ENCODE measurements around the gene MAP4K4. TPM values are rescaled to one million over a fixed set of nuclear protein-coding genes. Genes with fewer than 3 reads are reported as not detected.

Gene MAP4K4
- total RNA-seq, 2 experiments from 2014 or later = 25.2 to 25.8 TPM

DNA sequence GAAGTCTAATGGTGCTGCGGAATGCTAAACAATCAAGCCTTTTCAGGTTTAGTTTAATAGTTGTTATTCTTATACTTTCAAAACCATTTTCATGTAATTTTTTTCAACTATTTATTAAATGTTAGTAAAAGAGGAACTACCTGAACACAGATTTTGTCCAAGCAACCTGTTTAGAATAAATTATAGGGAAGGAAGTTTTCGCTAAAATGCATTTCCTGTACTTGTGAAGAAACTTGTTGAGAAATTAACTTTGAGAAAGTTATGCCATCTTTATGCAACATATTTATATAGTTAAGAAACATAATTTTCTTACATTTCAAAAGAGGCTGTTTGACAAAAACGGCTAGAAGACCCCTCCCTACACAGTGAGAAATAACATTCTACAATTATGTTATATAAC, 16.6 kb downstream of the MAP4K4 start:
- ChIA-PET POLR2A (no interaction called here), CTCF (no interaction called here)

GRCh38 chr2:101717071-101717845, 19.8 kb downstream of the MAP4K4 start:
- ChIA-PET POLR2A (interaction anchor here (0.6 to 1.5 kb wide), 5 partner anchors 12 to 536 kb away, joined by 3 to 5 read pairs (median 3); no protein-coding TSS in a partner anchor), CTCF (interaction anchor here (1.1 to 1.7 kb wide), 3 partner anchors 20 to 303 kb away, joined by 3 read pairs; no protein-coding TSS in a partner anchor)

DNA sequence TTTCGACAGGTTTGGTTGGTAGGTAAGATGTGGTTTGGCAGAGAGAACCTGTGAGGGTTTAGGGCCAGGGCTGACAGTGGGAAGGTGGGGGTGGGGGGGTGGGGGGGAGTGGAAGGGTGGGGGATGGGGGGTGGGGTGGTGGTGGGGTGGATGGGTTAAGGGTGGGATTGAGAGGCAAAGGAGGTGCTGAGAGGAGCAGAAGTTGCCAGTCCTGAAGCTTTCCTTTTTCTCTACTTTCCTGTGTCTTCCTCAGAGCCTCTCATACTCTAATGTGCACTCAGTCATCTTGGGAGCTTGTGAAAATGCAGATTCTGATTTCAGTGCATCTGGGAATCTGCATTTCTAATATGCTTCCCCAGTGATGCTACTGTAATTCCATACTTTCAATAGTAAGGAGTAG, 21.0 kb downstream of the MAP4K4 start:
- ChIA-PET POLR2A (interaction anchor here (0.7 to 1.3 kb wide), 2 partner anchors 18 to 85 kb away, joined by 4 to 5 read pairs; no protein-coding TSS in a partner anchor), CTCF (interaction anchor here (1.0 to 1.7 kb wide), 3 partner anchors 18 to 377 kb away, joined by 3 to 6 read pairs (median 4); no protein-coding TSS in a partner anchor)

DNA sequence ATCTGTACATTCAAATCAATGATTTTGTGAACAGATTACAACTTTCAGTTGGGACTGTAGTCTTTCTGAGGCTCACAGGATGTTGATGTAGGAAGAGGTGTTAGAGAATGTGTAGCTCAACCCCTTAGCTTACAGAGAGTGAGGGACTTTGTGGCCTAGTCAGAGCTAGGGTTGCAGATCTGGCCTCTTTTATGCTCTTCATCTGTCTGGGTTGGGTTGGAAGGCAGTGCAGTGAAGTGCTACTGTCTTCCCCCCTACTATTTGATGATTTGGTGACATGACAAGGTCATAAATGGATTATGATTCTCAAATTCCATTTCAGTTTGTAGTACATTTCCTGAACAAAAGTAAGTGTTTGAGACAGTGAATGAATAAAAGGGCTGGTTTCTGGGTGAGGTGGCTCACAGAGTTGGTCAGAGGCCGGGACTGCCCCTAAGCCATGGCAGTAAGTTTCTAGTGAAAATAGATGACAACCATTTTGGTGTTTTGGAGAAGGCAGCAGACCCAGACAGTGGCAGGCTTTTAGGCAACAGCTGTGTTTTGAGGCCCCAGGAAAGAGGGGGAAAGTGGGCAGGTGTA, 21.6 kb downstream of the MAP4K4 start:
- ChIA-PET POLR2A (interaction anchor here (0.6 to 1.1 kb wide), 2 partner anchors 10 to 11 kb away, joined by 3 to 15 read pairs; no protein-coding TSS in a partner anchor), CTCF (interaction anchor here (0.8 to 1.7 kb wide), 5 partner anchors 13 to 377 kb away, joined by 3 to 6 read pairs (median 3); no protein-coding TSS in a partner anchor)

DNA sequence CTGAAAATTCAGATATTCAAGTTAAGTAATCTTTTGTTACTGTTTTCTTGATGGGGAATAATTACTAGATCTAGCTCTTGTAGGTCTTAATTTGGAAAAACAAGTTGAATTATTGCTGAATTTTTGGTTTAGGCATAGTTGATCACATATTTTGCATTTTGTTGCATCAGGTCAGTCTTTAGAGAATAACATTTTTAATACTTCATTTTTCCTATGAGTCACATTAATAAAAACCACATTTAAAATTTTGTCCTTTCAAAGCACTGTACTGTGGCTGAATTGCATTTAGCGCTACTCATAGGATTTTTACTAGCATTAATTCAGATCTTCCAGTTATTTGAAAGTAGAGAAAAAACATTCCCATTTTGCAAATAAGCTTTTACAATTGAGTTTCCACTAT, 23.2 kb downstream of the MAP4K4 start:
- ChIA-PET CTCF (no interaction called here), POLR2A (interaction anchor here (0.6 kb wide), 1 partner anchor 15 kb away, joined by 5 read pairs; no protein-coding TSS in a partner anchor)

DNA sequence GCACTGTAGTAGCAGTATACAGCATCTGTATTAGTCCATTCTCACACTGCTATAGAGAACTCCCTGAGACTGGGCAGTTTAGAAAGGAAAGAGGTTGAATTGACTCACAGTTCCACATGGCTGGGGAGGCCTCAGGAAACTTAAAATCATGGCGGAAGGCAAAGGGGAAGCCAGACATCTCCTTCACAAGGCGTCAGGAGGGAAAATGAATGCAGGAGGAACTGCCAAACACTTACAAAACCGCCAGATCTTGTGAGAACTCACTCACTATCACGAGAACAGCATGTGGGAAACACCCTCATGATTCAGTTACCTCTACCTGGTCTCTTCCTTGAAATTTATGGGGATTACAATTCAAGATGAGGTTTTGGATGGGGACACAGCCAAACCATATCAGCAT, 25.4 kb downstream of the MAP4K4 start:
- ChIA-PET CTCF (interaction anchor here (1.0 to 1.6 kb wide), 2 partner anchors 10 to 109 kb away, joined by 3 read pairs; no protein-coding TSS in a partner anchor), POLR2A (no interaction called here)

GRCh38 chr2:101723371-101724124, 26.0 kb downstream of the MAP4K4 start:
- CTCF ChIA-PET = no interaction called here
- POLR2A ChIA-PET = no interaction called here

- CTCF ChIA-PET = no interaction called here
- POLR2A ChIA-PET = no interaction called here
Observed at GRCh38 chr2:101724125-101724474, 26.6 kb downstream of the MAP4K4 start.

DNA sequence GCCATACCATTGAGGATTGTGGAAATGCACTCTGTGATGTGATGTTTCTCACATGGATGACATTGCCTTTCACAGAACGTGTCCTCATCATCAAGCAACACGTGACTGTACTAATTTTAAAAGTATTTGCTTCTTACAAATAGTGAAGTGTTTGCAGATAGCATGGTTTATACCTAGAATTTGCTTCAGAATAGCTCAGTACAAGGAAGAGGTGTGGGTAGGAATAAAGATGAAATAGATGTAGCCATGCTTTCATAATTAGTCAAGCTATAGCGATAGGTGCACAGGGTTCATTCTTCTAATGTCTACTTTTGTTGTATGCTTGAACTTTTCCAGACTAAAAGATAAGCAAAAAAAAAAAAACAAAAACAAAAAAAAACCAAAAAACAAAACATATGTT, 27.5 kb downstream of the MAP4K4 start:
- CTCF ChIA-PET = interaction anchor here (0.7 to 1.4 kb wide), 2 partner anchors 15 to 133 kb away, joined by 3 read pairs; no protein-coding TSS in a partner anchor
- POLR2A ChIA-PET = interaction anchor here (0.5 to 0.7 kb wide), 3 partner anchors 20 to 34 kb away, joined by 3 to 23 read pairs (median 4); no protein-coding TSS in a partner anchor

DNA sequence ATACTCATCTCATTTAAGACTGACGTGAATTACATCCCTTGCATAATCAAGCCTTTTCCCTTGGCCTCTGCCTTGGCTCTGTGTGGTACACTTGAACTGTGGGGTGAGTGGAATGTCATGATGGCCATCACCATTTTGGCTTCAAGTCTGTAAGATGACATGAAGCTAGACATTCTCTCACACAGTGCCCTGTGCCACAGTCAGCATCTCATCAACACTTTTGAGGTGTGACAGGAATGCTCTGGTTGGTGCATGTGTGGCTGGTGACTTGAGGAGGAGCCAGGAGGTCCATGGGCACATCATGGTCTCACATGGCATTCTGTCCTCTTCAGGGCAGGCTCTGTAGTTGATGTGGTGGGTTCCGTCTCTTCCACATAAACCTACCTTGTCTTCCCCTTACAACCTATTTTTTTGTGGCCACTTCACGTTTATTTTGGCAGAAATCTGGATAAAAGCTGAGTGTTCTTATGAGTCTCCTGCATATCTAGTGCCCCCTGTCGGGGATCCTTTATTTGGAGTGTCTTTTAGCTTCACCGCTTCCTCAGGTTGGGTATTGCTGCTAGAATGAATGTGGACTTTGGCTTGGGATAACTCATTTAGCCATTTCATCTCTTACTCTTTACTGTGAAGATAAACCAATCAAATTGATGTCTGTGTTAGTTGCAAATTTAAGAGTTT, 28.1 kb downstream of the MAP4K4 start:
- ChIA-PET CTCF (interaction anchor here (0.6 to 1.4 kb wide), 3 partner anchors 15 to 132 kb away, joined by 3 read pairs; no protein-coding TSS in a partner anchor), POLR2A (interaction anchor here (0.5 kb wide), 1 partner anchor 30 kb away, joined by 23 read pairs; no protein-coding TSS in a partner anchor)

- CTCF ChIA-PET = no interaction called here
- POLR2A ChIA-PET = interaction anchor here (0.7 kb wide), 1 partner anchor 10 kb away, joined by 3 read pairs; no protein-coding TSS in a partner anchor
Observed at GRCh38 chr2:101728865-101729264, 31.4 kb downstream of the MAP4K4 start.

GRCh38 chr2:101729521-101730190, 32.1 kb downstream of the MAP4K4 start:
- POLR2A ChIA-PET = interaction anchor here (0.7 kb wide), 1 partner anchor 11 kb away, joined by 3 read pairs; no protein-coding TSS in a partner anchor
- CTCF ChIA-PET = no interaction called here

DNA sequence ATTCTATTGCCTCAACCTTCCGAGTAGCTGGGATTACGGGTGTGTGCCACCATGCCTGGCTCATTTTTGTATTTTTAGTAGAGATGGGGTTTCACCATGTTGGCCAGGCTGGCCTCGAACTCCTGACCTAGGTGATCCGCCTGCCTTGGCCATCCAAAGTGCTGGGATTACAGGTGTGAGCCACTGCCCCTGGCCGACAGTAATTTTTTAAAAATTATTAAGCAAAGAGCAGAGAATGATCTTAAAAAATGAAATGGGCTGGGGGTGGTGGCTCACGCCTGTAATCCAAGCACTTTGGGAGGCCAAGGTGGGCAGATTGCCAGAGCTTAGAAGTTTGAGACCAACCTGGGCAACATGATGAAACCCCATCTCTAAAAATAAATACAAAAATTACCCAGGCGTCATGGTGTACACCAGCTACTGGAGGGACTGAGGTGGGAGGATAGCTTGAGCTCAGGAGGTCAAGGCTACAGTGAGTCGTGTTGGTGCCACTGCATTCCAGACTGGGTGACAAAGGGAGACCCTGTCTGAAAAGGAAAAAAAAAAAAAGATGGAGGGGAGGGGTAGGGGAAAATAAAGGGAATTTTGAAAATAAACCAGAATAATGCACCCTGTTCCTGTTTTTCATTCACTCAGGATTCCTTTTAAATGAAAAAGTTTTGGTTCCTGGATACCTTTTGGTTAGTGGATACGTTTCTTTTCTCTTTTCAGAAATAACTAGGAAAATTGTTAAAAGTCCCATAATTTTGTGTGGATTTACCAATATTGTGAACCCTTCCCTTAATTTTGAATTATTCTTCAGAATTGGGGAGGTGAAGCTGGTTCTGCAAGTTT, 33.9 kb downstream of the MAP4K4 start:
- ChIA-PET CTCF (no interaction called here), POLR2A (no interaction called here)

DNA sequence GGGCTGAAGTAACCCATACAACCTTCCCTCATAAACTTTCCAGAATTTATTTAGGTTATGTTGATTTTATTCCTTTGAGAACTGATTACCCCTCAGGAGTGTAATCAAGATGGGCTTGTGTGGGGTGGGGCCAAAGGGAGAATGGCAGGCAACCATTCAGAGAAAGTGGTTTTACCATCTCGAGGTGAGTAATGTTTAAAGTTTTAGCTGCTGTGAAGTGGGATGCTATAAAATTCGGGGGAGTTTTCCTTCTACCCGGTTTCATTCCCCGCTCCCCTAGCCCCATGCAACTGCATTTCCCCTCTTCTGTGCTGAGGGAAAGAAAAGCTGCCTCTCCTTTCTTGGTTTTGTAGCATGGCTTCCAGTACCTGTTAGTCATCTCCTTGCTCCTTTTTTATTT, 34.7 kb downstream of the MAP4K4 start:
- POLR2A ChIA-PET = no interaction called here
- CTCF ChIA-PET = interaction anchor here (1.0 kb wide), 1 partner anchor 10 kb away, joined by 3 read pairs; no protein-coding TSS in a partner anchor

GRCh38 chr2:101732773-101733256, 35.3 kb downstream of the MAP4K4 start:
- ChIA-PET POLR2A (no interaction called here), CTCF (interaction anchor here (1.0 kb wide), 1 partner anchor 11 kb away, joined by 3 read pairs; no protein-coding TSS in a partner anchor)

DNA sequence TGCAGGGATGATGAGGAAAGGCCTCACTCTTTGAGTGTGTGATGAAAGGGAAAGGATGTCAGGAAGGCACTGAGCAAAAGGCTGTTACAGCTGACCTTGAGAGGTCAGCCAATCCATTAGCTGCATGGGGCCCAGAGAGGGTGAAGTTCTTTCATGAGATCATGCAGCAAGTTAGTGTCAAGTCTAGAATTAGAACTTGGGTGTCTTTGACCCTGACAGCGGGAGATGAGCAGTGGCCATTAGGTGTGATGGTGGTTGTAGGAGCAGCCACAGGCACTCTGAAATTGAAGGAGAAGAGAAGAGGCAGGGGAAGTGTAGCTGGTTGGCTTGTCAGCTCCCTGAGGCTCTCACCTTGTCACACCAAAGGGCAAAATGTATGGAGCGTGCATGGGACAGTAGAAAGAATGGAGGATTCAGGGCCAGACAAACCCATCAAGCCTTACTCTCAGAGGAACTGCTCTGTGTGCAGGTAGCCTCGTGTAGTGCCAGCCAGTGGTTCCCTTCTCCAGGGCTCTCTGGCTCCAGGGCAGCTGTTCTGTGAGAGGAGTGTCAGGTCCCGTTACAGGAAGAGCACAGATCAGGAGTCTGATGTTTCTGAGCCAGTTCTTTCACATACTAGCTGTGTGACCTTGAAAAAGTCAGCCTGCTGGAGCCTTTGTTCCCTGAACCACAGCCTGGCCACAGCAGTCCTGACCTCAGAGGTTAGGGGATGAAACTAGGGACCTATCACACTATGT, 35.9 kb downstream of the MAP4K4 start:
- POLR2A ChIA-PET = no interaction called here
- CTCF ChIA-PET = interaction anchor here (1.0 kb wide), 1 partner anchor 11 kb away, joined by 3 read pairs; no protein-coding TSS in a partner anchor

Measured in activated CD8-positive, alpha-beta memory T cell treated with anti-CD3 and anti-CD28 coated beads for 36 hours (primary cell).